ENCODE measurements around the gene RIPOR2.

The RIPOR2 gene

GRCh38 chr6:24935366-24936152 is at the start of gene RIPOR2:
RIPOR2 (minus strand) TSS chr6:24935960; CDS start chr6:24935898, 62 bp downstream.
- no peak for DNase-seq

- DNase-seq: peak; percentile 48
These were observed 49.6 kb upstream of the RIPOR2 start for GRCh38 chr6:24985323-24985722.

- no peak for DNase-seq
These were observed 46.5 kb upstream of the RIPOR2 start for GRCh38 chr6:24982231-24982630.

GRCh38 chr6:24981386-24981760 is 45.6 kb upstream of the RIPOR2 start:
- no peak for DNase-seq

GRCh38 chr6:24980507-24981385 is 45.0 kb upstream of the RIPOR2 start:
- peak; percentile 80 for DNase-seq

- DNase-seq: no peak
These were observed 43.4 kb upstream of the RIPOR2 start for GRCh38 chr6:24979176-24979575.

GRCh38 chr6:24974182-24975171 is 38.7 kb upstream of the RIPOR2 start:
- no peak for DNase-seq

GRCh38 chr6:24972311-24972958 is 36.7 kb upstream of the RIPOR2 start:
- DNase-seq: no peak

GRCh38 chr6:24971067-24971466 is 35.3 kb upstream of the RIPOR2 start:
- no peak for DNase-seq

GRCh38 chr6:24969343-24969860 is 33.6 kb upstream of the RIPOR2 start:
- DNase-seq: no peak

- DNase-seq: no peak
These were observed 33.0 kb upstream of the RIPOR2 start for GRCh38 chr6:24968783-24969182.

- no peak for DNase-seq
These were observed 31.5 kb upstream of the RIPOR2 start for GRCh38 chr6:24967211-24967610.

- DNase-seq: no peak
These were observed 30.6 kb upstream of the RIPOR2 start for GRCh38 chr6:24966381-24966780.

- DNase-seq: no peak
These were observed 28.3 kb upstream of the RIPOR2 start for GRCh38 chr6:24963887-24964570.

GRCh38 chr6:24963339-24963738 is 27.6 kb upstream of the RIPOR2 start:
- DNase-seq: no peak

GRCh38 chr6:24961852-24962251 is 26.1 kb upstream of the RIPOR2 start:
- DNase-seq: no peak

- DNase-seq: no peak
These were observed 25.3 kb upstream of the RIPOR2 start for GRCh38 chr6:24960991-24961475.

- DNase-seq: no peak
These were observed 23.6 kb upstream of the RIPOR2 start for GRCh38 chr6:24959319-24959718.

GRCh38 chr6:24957199-24957598 is 21.4 kb upstream of the RIPOR2 start:
- no peak for DNase-seq

GRCh38 chr6:24953726-24954125 is 18.0 kb upstream of the RIPOR2 start:
- DNase-seq: no peak

GRCh38 chr6:24951811-24952299 is 16.1 kb upstream of the RIPOR2 start:
- DNase-seq: no peak
